ENCODE measurements around the gene FZR1. TPM values are rescaled to one million over a fixed set of nuclear protein-coding genes. Genes with fewer than 3 reads are reported as not detected.
A peak's percentile ranks its signal among the peaks of the same experiment; 100 is the strongest.

FZR1 gene
- total and polyA plus RNA-seq, 9 of the 15 experiments (the other 6 are each of a cell fraction or from before 2014, with no cell fraction given) = 0.18 to 48.0 (median 22.2) TPM

- intact Hi-C loops (cut with micrococcal nuclease) (no loop called here), in situ Hi-C loops (cut with MboI) (no loop called here)
- TF ChIP-seq GATAD2A (IDR thresholded peaks at IDR 0.05) = no peak
- 0 out of 2 replicates have a peak, but pooled peaks have one; percentile 22 for TF ChIP-seq POLR2AphosphoS5 (IDR thresholded peaks at IDR 0.05; ENCODE audit: control insufficient read depth, insufficient read depth, low read depth, low read length)
- Histone ChIP-seq H2AFZ (ENCODE audit: low read depth, low read length) (no peak overlapping the region), H3K79me2 (ENCODE audit: control insufficient read depth, insufficient read depth, low read length) (peaks cover 7% of the 10 kb centered on the region; the same call in 2 of the 3 replicates), H4K20me1 (replicated peaks; ENCODE audit: control insufficient read depth, insufficient read depth, low read length) (peaks cover 7% of the 10 kb centered on the region; the same call in 1 of the 2 replicates), H3K9ac (ENCODE audit: insufficient read depth in 1 of 2, low read depth in 2 of 2, low read length in 2 of 2) (no peak overlapping the region; a peak in 1 of 4 replicates), H3K4me3 (no peak overlapping the region), H3K9me3 (replicated peaks; ENCODE audit: control insufficient read depth, insufficient read depth, low read depth, low read length) (no peaks in the 10 kb centered on the region), H3K4me1 (replicated peaks in 1 of 2; ENCODE audit: control insufficient read depth in 2 of 2, insufficient read depth in 2 of 2, low read length in 2 of 2) (peaks cover 0 to 40% of the 10 kb centered on the region in 2 experiments; a peak in 2 of 5 replicates), H3K27me3 (ENCODE audit: control insufficient read depth in 2 of 2, insufficient read depth in 2 of 2, low read length in 2 of 2) (no peaks in the 10 kb centered on the region), H3K4me2 (ENCODE audit: insufficient read depth, low read length) (no peak overlapping the region), H3K36me3 (ENCODE audit: control insufficient read depth, insufficient read depth, low read length) (peaks cover 70% of the 10 kb centered on the region; the same call in 1 of the 3 replicates), H3K27ac (ENCODE audit: extremely low read depth, low read depth, low read length) (no peak overlapping the region), H3K9me1 (ENCODE audit: control insufficient read depth, insufficient read depth, low read length) (peaks cover 2% of the 10 kb centered on the region)
- FAIRE-seq (no peak), ATAC-seq (no peak), DNase-seq (ENCODE audit: extremely low read depth in 1 of 4, low spot score in 3 of 4) (no peak)
- ChIA-PET CTCF (ENCODE audit: low intra/inter-chr PET ratio) (no interaction called here), POLR2A (interaction anchor here (0.6 to 1.8 kb wide), 5 partner anchors 8 to 1113 kb away, joined by 3 to 6 read pairs (median 3); no protein-coding TSS in a partner anchor)
- WGBS (ENCODE audit: insufficient coverage, low coverage, missing lambda C conversion rate) = 96% methylated on average over 13 of the region's 14 CpGs
- BruUV-seq (replicated peaks) = no TSS peak
These were observed 22.0 kb downstream of the FZR1 start for GRCh38 chr19:3528080-3528479.

- peaks cover 2% of the 10 kb centered on the region for H3K9me1 ChIP-seq (ENCODE audit: control insufficient read depth, insufficient read depth, low read length)
- BruUV-seq (replicated peaks) = no TSS peak
- H3K9ac ChIP-seq (ENCODE audit: insufficient read depth in 1 of 2, low read depth in 2 of 2, low read length in 2 of 2) = no peak overlapping the region
- H3K36me3 ChIP-seq (ENCODE audit: control insufficient read depth, insufficient read depth, low read length) = peaks cover 70% of the 10 kb centered on the region; the same call in 2 of the 3 replicates
- peaks cover 2% of the 10 kb centered on the region; the same call in 2 of the 3 replicates for H3K79me2 ChIP-seq (ENCODE audit: control insufficient read depth, insufficient read depth, low read length)
- DNase-seq (ENCODE audit: extremely low read depth in 1 of 4, low spot score in 3 of 4) = no peak
- intact Hi-C loops (cut with micrococcal nuclease) (no loop called here), in situ Hi-C loops (cut with MboI) (no loop called here)
- H3K27me3 ChIP-seq (ENCODE audit: control insufficient read depth in 2 of 2, insufficient read depth in 2 of 2, low read length in 2 of 2) = no peaks in the 10 kb centered on the region
- no peak for ATAC-seq
- TF ChIP-seq RAD21 (CRISPR knock-in tag; conservative IDR thresholded peaks at IDR 0.05 in 1 of 2, IDR thresholded peaks at IDR 0.05 in 1 of 2) (no peak), SUPT5H (IDR thresholded peaks at IDR 0.05) (0 out of 2 replicates have a peak, but pooled peaks have one; percentile 47), POLR2A (conservative IDR thresholded peaks at IDR 0.05) (0 out of 2 replicates have a peak, but pooled peaks have one; percentile 33)
- H3K4me3 ChIP-seq = no peak overlapping the region
- H3K4me2 ChIP-seq (ENCODE audit: insufficient read depth, low read length) = no peak overlapping the region
- FAIRE-seq = no peak
- no peaks in the 10 kb centered on the region for H3K9me3 ChIP-seq (replicated peaks; ENCODE audit: control insufficient read depth, insufficient read depth, low read depth, low read length)
- peaks cover 7% of the 10 kb centered on the region; the same call in 1 of the 2 replicates for H4K20me1 ChIP-seq (replicated peaks; ENCODE audit: control insufficient read depth, insufficient read depth, low read length)
- ChIA-PET POLR2A (interaction anchor here (0.6 to 1.8 kb wide), 2 partner anchors 13 to 1113 kb away, joined by 3 to 6 read pairs; no protein-coding TSS in a partner anchor), CTCF (ENCODE audit: low intra/inter-chr PET ratio) (no interaction called here)
- no peak overlapping the region for H2AFZ ChIP-seq (ENCODE audit: low read depth, low read length)
- peaks cover 0 to 37% of the 10 kb centered on the region in 2 experiments; a peak in 2 of 5 replicates for H3K4me1 ChIP-seq (replicated peaks in 1 of 2; ENCODE audit: control insufficient read depth in 2 of 2, insufficient read depth in 2 of 2, low read length in 2 of 2)
- 83% methylated on average over 6 of the region's 20 CpGs for whole genome bisulfite sequencing (ENCODE audit: insufficient coverage, low coverage, missing lambda C conversion rate)
- no peak overlapping the region for H3K27ac ChIP-seq (ENCODE audit: extremely low read depth, low read depth, low read length)
These were observed 22.6 kb downstream of the FZR1 start for GRCh38 chr19:3528539-3529211.
